ENCODE results near the gene ZNF598.
A peak's percentile ranks its signal among the peaks of the same experiment; 100 is the strongest.

Gene ZNF598

GRCh38 chr16:2005646-2006045 lies 4.0 kb downstream of the ZNF598 start:
- no peak for DNase-seq

- DNase-seq, result no peak
Measured at GRCh38 chr16:2004795-2005517, 4.7 kb downstream of the ZNF598 start.

GRCh38 chr16:2003827-2004641 lies 5.6 kb downstream of the ZNF598 start:
- peak; percentile 73 for DNase-seq

- no peak for DNase-seq
Measured at GRCh38 chr16:2003231-2003826, 6.3 kb downstream of the ZNF598 start.

- no peak for DNase-seq
Measured at GRCh38 chr16:2002406-2003230, 7.0 kb downstream of the ZNF598 start.

GRCh38 chr16:2001456-2002355 lies 7.9 kb downstream of the ZNF598 start:
- no peak for DNase-seq

GRCh38 chr16:2001035-2001434 lies 8.6 kb downstream of the ZNF598 start:
- DNase-seq, result no peak

GRCh38 chr16:1999866-2000514 lies 9.6 kb downstream of the ZNF598 start:
- no peak for DNase-seq

- no peak for DNase-seq
Measured at GRCh38 chr16:1998852-1999801, 10.5 kb downstream of the ZNF598 start.

GRCh38 chr16:1998360-1998835 lies 11.2 kb downstream of the ZNF598 start:
- no peak for DNase-seq

GRCh38 chr16:1997494-1998359 lies 11.9 kb downstream of the ZNF598 start:
- no peak for DNase-seq

- no peak for DNase-seq
Measured at GRCh38 chr16:1993731-1994131, 15.9 kb downstream of the ZNF598 start.

- no peak for DNase-seq
Measured at GRCh38 chr16:1992704-1993317, 16.8 kb downstream of the ZNF598 start.

GRCh38 chr16:1991948-1992703 lies 17.5 kb downstream of the ZNF598 start:
- DNase-seq, result peak; percentile 93

GRCh38 chr16:1991588-1991947 lies 18.1 kb downstream of the ZNF598 start:
- DNase-seq, result no peak

GRCh38 chr16:1991135-1991551 lies 18.5 kb downstream of the ZNF598 start:
- DNase-seq, result peak; percentile 33

- peak; percentile 10 for DNase-seq
Measured at GRCh38 chr16:1990351-1991134, 19.1 kb downstream of the ZNF598 start.

All from activated effector memory CD4-positive, alpha-beta T cell treated with Interleukin-2 at 50 U/mL for 16 hours (primary cell).